GM08714 (cell line): Measurements from ENCODE around the gene NDRG2.

ENCODE experiments used
- H3K4me3 ChIP-seq: fragments of 200-500 bp; sonication (Bioruptor generic); 2 replicates; pipeline ENCODE4 v1.5.1; 2014; ENCODE audit warnings: mild to moderate bottlenecking, low read length, inconsistent platforms
- ZNF274 ChIP-seq: IDR thresholded peaks from 2 replicates; pipeline ENCODE4 v1.6.1; 2012; ENCODE audit warnings: mild to moderate bottlenecking, low read depth, low read length

NDRG2 gene

DNA sequence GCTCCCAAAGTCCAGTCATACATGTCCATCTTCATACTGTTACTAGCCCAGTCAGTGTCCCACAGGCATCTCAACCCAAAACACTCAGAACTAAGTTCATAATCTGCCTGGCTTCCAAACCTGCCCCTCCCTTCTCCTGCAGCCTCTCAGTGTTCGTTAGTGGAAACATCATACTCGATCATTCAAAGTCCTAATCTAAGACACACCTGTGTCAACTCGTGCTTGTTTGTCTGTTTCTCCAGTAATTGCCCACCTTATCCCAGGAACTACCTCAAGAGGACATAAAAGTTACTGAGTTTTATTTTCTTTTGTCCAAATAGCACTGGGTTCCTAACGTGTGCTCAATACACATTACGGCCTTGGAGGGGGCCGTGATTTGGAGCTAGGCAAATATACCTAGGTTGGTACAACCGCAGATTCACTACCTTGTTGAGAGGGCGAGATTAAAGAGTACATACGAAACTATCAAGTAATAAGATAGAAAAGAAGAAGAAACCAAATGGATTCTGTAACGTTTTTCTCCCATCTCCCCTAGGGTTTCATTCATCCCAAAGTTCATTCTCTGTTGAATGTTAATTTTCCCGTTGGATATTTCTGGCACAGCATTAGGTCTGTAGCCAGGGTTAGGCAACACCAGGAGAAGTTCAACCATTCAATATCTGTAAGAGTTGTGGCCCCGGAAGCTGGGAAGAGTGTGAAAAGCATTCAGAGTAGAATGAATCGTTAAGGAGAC is 35.9 kb upstream of the NDRG2 start:
- no peak overlapping the region for H3K4me3 ChIP-seq
- no peak for TF ChIP-seq ZNF274

DNA sequence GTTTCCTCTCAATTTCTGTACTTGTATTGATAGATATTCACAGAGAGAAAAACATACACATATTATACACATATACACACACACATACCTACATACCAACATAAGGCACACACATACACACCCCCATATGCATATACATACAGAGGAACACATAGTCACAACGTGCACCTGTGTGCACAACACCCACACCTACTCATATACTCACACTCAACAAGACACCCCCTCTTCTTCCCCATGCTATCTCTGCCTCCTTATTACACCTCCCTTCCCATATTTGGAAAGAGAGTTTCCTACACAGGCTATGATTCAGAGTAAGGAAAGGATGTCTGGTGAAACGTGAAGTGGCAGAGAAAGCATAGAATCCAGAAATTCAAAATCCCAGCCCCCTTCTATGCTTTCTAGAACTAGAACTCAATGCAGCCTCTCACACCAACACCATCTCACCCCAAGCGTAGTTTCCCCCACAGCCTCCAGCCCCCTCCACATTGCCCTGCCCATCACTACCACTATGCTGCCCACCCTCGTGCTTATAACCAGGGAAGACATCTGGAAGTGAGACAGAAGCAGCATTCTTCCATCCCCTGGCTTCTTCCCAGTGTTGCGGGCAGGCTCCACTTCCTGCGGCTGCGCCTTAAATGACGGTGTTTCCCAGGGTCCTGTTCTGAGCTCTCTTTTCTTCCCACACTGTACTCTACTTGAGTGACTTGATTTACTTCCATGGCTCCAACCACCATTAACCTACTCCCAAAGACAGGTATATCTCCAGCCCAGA is 35.2 kb upstream of the NDRG2 start:
- H3K4me3 ChIP-seq: no peak overlapping the region
- TF ChIP-seq ZNF274: no peak

DNA sequence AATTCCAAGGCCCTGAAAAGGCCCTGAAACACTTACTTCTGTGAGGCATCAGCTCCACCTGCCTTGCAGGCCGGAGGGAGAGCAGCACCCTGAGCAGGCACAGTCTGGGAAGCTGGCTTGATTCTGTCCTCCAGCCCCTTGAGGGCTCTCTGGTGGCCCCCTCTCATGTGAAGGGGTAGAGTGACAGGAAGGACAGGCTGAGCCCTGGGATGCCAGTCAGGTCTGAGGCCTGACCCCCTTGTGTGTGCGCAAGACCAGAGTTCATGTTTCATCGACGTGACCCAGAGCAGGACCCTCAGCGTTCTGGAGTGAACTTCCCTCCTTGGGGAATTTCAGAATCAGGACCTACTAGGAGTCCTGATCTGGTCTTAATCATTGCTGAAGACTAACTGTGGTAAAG is 34.0 kb upstream of the NDRG2 start:
- no peak for TF ChIP-seq ZNF274
- H3K4me3 ChIP-seq: no peak overlapping the region

DNA sequence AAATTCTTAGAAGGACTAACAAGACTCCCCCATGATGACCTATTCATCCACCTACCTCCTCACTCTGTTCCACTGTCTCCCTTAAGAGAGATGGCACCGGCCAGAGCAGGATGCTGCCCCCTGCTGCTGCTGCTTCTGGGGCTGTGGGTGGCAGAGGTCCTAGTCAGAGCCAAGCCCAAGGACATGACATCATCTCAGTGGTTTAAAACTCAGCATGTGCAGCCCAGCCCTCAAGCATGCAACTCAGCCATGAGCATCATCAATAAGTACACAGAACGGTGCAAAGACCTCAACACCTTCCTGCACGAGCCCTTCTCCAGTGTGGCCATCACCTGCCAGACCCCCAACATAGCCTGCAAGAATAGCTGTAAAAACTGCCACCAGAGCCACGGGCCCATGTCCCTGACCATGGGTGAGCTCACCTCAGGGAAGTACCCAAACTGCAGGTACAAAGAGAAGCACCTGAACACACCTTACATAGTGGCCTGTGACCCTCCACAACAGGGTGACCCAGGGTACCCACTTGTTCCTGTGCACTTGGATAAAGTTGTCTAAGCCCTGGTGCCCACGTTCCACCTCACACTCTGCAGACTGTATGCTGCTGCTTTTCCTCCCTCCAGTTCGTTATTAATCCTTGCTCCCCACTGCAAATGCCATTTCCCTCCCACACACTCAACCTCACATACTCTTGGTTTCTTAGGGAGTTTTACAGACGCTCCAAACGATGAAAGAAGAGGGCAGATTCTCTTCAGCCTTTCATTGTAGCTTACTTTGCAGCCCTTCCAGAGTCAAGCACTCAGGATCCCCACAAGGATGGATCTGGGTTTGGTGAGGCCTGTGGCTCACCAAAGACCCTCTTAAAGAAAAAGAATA is 33.2 kb upstream of the NDRG2 start, which contains the start of gene RNASE8:
Gene RNASE8 (plus strand): TSS at position 20 of the 873 bp plus-strand sequence. CDS start 71 bp downstream, at position 91.
- TF ChIP-seq ZNF274: no peak
- H3K4me3 ChIP-seq: no peak within 1 kb of the TSS

DNA sequence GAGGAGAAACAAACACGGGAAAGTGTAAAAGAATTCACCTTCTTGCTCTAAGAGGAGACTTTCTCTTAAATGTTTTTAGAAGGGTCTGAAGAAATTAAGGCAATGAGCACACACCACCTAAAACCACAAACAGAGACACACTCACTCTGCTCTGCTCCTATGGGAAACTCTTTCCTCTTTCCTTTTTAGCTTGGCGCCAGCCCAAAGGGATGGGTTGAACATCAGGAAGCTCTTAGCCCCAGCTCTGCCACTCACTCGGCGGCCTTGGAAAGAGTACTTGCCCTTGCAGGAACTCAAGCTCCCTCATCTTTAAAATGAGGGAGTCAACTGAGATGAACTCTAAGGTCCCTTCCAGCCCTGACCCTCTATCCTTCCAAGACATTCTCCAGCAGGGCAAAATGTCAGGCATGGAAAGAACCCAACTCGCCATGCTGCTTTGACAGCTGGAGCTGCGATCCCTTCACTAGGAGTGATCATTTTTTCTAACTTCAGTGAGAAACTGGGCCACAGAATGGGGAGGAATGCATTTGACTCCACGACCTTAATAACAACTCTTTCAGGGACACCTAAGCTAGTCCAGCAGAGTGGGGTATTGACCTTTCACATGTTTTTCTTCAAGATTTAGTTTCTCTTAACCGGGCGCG is 31.8 kb upstream of the NDRG2 start:
- H3K4me3 ChIP-seq: no peak overlapping the region

DNA sequence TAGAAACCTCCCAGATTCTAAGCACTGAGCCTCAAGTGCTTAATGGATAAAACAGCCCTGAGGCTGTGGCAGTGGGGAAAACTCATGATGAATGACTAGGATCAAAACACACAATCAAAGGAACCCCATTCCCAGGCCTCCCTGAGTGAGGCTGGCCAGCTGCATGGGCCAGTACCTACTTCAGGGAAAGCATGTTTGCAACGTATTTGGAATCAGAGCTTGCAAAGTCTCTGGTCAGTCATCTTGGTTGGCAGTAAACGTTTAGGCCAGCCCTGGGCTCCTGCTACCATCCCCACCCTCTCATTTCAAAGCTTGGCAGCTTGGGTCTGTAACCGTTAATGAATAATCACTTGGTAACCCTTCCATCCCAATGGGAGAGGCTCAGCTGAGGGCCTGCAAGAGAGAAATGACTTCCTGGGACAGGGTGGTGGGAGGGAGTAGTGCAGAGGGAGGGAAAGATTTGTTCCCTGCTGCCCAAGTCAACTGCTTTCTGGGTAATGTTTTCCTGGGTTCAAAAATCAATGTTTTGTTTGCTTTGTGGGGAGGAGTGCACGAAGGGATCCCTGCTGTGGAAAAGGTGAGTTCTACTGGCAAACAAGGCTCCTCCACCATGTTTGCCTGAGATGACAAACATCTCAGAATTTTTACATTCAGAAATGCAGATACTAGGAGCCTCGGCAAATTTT is 30.7 kb upstream of the NDRG2 start:
- TF ChIP-seq ZNF274: no peak
- no peak overlapping the region for H3K4me3 ChIP-seq

More for the DNA sequence above, 31.8 kb upstream of the NDRG2 start:
- no peak for TF ChIP-seq ZNF274

DNA sequence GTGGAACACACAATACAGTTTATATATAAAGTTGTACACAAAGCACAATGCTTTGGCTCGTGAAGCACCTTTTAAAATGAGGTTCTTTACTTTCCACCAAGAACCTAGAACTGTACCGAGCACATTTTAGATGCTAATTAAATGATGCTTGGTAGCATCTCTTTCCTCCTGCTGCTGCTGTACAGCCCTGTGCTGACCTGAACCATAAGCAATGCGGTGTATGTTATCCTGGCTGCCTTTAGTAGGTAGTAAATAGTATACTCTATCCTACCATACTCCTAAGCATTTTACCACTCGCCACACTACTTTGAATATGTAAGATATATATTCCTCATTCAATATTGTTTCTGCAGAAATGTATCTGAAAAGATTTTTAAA is 29.9 kb upstream of the NDRG2 start:
- no peak for TF ChIP-seq ZNF274
- H3K4me3 ChIP-seq: no peak overlapping the region

DNA sequence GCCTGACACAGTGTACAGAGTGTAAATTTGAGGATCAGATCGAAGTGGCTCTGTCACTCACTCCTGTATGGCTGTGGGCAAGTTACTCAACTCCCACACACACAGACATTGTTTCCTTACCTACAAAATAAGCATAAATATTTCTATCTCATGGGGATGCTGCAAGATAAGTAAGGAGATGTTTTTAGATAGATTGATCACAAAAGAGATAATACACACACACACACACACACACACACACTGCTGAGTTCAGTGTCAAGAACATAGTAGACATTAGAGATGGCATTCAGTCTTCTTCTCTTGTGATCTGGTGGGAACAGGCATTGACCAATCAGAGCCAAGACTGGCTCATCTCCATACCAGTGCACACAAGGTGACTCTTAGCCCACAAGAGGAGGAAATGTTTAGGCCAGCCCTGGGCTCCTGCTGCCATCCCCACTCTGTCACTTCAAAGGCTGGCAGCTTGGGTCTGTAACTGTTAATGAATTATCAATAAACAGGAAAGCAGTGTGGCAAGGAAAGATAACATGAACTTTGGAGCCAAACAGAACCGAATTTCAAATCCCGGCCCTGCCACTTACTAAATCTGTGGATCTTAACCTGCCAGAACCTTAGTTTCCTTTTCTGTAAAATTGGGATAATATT is 29.4 kb upstream of the NDRG2 start:
- no peak for TF ChIP-seq ZNF274
- no peak overlapping the region for H3K4me3 ChIP-seq

DNA sequence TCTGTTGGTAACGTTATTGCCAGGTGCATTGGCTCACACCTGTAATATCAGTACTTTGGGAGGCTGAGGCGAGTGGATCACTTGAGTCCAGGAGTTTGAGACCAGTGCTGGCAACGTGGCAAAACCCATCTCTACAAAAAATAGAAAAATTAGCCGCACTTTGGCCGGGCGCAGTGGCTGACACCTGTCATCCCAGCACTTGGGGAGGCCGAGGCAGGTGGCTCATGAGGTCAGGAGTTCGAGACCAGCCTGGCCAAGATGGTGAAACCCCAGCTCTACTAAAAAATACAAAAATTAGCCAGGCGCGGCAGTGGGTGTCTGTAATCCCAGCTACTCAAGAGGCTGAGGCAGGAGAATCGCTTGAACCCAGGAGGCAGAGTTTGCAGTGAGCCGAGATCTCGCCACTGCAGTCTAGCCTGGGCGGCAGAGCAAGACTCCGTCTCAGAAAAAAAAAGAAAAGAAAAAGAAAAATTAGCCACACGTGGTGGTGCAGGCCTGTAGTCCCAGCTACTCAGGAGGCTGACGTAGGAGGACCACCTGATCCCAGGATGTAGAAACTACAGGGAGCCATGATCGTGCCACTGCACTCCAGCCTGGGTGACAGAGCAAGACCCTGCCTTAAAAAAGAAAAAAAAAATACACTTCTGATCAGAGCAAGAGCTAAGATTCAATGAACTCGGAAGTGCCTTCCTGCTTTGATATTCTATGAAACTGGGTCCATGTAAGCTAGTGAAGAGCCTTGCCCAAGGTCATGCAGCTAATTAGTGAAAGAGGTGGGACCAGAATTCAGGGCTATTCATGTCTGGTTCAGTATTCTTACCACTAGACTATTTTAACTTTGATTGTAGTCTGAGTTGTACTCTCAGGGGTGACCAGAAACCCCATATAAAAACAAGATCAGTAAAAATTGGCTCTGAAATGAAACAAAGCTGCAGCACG is 28.6 kb upstream of the NDRG2 start:
- no peak for TF ChIP-seq ZNF274
- no peak overlapping the region for H3K4me3 ChIP-seq

DNA sequence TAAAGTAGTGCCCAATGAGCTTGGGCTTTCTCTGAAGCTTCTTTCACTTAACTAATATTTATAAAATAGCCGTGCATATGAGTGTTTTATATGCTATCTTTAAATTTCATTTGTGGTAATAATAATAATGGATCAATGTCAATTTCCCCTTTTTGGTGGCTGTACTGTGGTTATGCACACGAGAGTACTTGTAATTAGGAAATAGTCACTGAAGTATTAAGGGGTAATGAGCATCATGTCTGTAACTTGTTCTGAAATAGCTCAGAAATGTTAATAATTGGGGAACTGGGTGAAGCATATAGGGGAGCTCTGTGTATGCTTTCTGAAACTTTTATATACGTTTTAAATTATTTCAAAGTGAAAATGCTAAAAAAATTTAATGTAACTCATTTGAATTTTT is 25.7 kb upstream of the NDRG2 start:
- H3K4me3 ChIP-seq: no peak overlapping the region
- TF ChIP-seq ZNF274: no peak

DNA sequence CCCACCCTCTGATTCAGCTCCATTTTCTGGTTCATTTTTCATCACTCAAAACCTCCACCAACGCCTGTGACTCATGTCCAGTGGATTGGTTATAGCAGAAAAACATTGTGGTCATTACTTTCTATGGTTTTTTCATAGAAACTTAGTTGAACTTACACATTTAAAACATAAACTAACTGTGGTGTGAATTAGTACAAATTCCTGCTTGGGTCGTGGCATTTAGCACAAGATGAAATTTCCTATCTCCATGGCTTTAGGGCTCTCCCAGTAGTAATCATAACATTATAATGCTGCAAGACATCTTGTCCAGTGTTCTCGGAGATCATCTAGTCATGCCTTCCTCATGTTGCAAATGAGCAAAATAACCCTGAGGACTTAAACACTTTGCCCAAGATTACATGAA is 24.4 kb upstream of the NDRG2 start:
- no peak for TF ChIP-seq ZNF274

DNA sequence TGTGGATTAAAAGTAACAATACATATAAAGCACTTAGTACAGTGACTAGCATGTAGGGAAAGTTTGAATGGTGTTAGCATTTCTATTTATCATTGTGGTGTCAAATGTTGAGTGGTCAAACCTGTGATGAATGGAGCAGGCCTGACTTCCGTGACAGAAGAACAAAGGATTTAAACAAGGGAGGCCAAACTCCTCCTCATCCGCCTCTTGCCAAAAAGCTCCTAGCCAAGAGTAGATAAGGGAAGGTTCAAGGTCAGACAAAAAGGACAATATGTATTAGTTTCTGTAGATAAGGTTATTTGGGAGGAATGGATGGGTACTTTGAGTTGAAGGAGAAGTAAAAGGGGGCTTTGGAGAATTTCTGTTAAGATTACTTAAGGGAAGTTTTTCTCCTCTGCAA is 23.8 kb upstream of the NDRG2 start:
- no peak for TF ChIP-seq ZNF274
- no peak overlapping the region for H3K4me3 ChIP-seq

More for the DNA sequence above, 24.4 kb upstream of the NDRG2 start:
- H3K4me3 ChIP-seq: no peak overlapping the region

DNA sequence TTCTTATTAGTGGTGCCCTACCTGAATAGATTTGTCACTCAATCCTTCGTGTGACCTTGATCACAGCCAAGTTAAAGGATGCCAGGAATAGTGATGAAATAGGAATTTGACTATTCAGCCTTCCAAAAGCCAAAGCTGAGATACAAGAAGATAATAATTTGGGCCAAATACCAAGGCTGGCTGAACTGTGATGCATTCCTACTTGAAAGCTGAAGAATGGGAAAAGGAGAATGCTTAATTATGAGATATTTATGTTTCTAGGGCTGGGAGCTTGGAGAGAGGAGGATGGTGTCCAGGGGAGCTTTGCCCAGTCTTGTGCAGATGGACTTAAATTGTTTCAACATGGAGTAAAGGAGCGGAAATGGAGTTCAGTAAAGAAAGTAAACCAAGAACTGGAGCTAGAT is 22.5 kb upstream of the NDRG2 start:
- no peak overlapping the region for H3K4me3 ChIP-seq
- no peak for TF ChIP-seq ZNF274
